HG03039 (cell line): ENCODE measurements around the gene DKK3.
A peak's percentile ranks its signal among the peaks of the same experiment; 100 is the strongest.

Source experiments
- ATAC-seq: cut with Tn5 transposase; IDR thresholded peaks from one replicate; pipeline ENCODE4 v1.9.1; 2021; ENCODE audit warnings: mild to moderate bottlenecking, moderate library complexity; ENCODE audit not compliant: unreplicated experiment

The DKK3 gene

DNA sequence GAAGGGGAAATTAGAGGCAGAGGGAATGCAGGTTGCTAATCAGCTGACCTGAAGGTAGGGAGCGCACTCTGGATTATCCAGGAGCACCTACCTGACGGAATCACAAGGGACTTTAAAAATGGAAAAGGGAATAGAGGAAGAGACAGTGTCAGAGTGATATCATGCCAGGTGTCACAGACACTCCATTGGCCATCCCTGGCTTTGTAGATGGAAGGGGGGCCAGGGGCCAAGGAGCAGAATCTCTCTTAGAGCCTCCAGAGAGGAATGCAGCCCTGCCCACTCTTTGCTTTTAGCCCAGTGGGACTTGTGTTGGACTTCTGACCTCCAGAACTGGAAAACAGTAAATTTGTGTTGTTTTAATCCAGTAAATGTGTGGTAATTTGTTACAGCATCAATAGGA, 37.9 kb downstream of the DKK3 start:
- no peak for ATAC-seq

DNA sequence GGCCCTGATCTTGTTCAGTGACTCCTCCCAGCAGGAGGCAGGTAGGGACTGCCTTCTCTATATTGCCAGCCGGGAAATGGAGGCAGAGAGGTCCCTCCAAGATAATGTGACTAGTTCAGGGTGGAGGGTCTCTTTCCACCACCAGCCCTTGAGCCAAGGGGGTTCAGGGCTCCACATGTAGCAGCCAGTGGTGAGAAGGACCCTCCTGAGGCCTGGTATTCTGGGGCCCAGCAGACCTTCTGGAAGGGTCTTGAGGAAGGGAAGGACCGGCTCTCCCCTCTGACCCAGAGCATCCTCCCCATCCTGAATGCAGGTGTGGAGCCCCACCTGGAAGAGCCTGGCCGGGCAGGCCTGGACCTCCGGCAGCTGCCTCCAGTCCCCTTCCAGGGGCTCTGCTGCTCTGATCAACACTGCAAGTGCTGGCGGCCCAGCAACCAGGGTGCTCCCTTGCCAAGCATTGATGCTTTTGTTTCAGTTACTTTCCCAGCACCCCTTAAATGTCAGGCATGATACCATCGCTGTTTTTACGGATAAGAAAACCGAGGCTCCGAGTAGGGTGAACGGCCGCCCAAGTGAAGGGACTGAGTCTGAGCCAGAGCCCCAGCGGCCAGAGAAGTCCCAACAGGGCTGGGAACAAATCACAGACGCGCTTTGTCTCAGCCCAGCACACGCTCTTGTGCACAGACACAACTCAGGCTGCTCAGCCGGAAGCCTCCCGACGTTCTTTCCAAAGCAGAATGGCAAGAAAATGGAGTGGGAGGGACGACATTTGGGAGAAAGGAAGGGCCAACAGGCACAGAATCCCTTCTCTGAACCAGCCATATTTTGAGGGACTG, 38.8 kb downstream of the DKK3 start:
- ATAC-seq, result no peak

DNA sequence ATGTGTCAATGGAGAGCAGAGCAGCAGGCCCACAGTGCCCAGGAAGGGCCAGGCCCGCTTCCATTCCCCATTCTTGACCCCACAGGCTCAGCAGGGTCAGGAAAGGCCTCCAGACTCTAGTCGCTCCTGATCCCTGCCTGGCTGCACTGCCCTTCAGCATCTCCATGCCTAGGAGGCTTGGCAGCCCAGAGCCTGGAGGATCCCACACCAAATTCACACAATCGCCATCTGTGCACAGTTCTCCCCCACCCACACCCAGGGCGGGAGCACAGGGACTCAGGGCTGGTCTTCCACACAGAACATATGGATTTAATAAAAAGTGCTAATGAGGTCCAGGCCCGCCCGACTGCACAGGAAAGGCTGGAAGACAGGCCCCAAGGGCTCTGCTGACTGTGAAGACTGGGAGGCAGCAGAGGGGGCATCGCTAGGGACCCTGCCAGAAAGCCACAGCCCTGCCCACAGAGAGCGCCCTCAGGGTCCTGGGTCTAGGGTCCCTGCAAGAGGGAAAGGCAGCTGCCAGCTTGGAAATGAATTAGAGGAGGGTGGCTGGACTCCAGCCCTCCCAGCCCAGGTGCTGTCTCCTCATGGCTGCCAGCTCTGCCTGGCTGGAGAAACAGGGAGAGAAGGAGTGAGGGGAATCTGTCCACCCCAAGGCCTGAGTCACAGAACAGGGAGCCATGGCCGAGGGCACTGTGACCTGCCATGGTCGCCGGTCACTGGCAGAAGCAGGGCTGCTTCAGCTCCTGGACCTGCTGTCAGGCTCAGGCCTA, 39.7 kb downstream of the DKK3 start:
- no peak for ATAC-seq

DNA sequence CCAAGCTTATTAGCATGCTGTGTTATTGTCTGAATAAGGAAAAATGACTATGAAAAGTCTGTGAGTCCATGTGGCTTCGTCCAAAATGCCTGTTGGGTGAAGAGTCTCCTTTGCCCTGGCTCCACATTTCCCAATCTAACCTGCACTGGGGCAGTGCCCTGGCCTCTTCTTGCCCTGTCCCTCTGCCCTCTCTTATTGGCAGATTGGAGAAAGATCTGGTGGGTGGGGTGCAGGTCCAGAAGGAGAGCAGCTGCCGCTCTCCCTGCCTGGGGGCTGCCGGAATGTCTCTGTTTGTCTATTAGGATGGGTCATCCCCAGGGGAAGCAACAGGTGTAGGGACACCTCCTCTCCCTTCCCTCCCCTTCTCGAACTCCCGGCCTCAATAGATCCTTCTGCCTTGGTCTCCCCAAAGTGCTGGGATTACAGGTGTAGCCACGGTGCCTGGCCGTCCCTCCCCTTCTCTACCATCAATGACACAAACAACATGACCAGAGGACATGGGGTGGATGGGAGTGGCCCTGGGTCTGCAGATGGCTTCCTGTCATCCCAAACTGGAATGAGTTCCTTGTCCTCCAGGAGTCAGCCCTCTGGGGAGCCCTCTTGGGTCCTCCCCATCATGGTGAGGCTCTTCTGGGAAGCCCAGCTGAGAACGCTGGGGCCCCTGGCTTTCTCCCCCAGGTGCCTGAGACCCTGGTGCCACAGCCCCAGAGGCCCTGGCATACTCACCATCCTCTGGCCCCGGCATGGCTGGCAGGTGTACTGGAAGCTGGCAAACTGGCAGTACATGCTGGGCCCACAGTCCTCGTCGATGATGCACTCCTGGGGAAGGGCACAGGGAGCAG, 40.5 kb downstream of the DKK3 start:
- no peak for ATAC-seq

DNA sequence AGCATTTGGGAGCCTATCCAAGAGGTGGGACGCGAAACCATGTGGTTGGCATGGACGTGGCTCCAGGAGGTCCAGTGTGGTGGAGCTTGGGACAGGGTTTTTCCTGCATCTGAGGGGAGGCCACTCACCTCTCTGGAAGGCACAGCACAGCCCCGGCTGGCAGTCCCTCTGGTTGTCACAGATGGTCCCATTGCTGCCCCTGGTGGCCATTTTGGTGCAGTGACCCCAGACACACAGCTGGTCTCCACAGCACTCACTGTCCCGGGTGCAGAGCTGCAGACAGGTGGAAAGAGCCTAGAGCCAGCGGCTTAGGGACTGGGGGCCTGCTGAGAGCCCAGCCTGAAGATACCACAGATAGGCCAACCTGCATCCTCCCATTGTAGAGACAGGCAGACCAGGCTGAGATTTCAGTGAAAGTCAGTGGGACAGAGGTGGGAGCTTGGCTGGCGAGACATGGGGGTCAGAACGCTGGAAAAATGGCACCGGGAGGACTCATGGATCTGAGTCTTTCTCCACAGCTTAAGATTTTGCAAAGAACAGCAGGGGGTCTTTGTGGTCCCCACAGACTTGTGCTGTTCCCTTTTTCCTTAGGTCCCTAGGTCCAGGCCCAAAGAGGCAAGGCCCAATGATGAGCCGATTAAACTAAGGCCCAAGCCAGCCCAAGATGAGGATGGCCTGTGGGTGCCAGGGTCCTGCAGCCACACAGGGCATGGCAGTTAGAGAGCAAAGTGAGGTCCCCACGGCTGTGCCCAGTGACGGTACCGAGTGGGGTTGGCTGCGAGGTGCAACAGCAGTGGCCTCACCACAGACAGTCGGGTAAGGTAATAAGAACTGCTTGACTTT, 41.4 kb downstream of the DKK3 start:
- peak; percentile 83 for ATAC-seq

DNA sequence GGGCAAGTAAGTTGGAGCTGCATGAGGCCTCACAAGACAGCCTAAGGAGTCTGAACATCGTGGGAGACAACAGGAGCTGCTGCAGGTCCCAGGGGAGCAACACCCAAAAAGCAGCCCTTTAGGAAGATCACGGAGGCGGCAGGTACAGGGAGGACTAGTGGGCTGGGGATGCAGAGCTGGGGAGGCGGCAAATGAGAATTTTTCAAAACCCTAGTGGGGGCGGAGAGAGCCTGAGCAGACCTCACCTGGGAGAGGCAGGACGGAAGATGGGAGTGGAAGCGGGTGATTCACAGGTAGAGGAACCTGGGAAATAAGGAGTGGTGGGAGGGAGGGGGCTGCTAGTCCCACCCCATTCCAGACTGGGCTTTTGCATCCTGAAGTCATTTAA, 42.1 kb downstream of the DKK3 start:
- no peak for ATAC-seq

DNA sequence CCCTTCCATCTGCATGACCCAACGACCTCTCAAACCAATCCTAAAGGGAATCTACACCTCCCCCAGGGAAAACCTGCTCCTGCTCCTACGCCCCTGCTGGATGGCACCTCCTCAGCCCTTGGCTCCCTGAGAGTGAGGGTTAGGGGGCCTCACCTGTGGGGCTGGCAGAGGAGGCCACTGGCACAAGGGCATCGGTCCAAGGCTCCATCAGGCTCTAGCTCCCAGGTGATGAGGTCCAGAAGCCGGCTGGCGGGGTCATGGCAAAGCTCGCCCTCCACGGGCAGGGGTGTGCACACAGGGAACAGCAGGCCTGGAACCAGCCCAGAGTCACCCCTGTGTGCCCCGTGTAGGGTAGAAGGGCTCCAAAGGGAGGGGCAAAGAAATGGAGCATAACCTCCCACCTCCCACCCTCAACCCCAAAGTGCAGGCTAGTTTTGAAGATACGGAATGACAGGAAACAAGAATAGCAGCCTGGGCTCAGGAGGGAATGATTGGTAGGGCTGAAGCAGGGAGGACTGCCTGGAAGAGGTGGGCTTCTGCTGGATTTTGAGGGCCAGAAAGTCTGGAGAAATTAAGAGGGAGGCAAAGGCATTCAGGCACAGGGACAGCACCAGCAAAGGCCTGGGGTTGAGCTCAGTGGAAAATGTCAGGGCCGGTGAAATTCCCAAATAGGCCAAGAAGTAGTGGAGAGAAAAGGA, 42.6 kb downstream of the DKK3 start:
- no peak for ATAC-seq

DNA sequence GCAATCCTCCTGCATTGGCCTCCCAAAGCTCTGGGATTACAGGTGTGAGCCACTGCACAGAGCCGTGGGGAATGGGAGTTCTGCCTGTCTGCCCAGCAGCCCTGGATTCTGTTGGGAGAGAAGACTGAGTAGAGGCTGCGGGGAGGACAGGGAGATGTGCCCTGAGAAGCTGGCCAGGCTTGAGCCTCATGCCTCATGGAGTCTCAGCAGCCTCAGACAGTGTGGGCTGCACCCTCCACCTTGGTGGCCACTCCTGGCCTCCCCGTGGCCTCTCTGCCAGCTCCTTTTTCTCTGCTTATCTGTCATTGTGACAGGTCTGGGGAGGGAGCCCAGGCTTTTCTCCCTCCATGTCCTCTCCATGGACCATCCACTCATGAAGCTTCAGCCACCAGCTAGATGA, 43.2 kb downstream of the DKK3 start:
- ATAC-seq, result no peak

DNA sequence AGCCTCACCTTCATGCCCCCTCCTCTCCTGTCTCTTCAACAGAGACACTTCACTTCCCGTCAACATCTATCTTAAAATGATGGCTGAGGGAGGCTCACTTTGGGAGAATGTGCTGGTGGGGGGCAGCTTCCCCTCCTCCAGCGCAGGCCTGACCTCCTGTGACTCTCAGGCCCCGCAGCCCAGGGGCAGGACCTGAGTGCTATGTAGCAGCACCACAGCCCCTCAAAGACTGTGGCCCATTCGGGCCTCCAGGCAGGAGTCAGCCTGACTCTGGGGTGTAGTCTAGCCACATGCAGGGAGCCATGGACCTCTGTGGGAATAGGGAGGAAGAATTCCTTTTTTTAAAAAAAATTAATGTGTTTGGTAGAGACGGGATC, 43.7 kb downstream of the DKK3 start:
- no peak for ATAC-seq

DNA sequence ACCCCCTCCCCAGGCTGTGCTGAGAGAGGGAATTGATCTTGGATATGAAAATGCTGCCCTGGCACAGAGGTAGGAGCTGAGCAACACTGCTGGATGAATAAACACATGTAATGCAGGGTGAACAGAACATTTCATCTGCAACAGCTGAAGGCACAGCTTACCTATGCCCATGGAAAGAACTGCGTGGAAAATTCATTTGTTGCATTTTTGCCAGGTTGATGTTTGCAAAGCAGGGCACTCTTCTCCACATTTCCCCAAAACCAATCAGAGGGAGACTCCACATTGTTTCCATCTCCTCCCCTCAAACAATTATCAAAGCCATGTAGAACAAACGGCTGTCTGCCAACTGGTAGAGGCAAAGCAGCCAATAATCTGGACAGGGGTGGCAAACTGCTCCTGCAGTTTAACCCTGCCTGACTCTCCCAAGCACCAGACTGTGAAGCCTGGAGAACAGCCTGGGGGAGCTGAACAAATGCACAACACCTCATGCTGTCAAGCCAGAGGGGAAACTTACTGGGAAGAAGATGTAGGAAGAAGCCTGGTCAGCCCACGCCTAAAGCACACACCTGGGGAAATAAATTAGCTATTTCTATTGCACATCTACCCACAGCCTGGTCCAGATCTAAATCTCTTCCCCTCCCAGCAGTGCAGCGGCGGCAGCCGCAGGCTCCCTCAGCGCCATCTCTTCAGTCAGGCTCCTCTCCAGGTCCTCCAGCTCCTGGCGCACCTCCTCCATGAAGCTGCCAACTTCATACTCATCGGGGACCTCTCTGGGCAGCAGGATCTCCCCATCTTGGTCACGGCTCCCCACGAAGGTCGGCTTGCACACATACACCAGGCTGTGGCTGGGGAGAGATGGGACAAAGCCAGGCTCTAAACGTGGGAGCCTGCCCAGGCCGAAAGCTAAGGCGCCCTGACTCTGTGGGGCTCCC, 44.3 kb downstream of the DKK3 start:
- ATAC-seq, result no peak

DNA sequence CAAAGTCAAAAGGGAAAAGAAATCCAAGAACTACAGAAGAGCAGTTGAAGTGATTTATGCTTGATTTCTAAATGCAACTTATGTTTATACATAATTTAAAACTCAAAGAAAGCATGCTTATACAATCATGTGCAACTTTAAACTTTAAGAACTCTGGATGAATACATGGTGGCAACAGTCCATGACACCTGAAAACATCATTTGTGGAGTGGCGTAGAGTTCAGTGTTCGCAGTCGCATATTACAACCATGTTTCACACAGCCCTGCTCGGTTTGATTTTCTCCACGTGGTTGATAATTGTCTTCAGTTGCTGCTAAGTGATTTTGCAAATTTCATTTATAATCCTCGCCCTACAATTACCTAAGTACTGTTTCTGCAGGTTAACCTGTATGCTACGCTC, 45.4 kb downstream of the DKK3 start:
- no peak for ATAC-seq

DNA sequence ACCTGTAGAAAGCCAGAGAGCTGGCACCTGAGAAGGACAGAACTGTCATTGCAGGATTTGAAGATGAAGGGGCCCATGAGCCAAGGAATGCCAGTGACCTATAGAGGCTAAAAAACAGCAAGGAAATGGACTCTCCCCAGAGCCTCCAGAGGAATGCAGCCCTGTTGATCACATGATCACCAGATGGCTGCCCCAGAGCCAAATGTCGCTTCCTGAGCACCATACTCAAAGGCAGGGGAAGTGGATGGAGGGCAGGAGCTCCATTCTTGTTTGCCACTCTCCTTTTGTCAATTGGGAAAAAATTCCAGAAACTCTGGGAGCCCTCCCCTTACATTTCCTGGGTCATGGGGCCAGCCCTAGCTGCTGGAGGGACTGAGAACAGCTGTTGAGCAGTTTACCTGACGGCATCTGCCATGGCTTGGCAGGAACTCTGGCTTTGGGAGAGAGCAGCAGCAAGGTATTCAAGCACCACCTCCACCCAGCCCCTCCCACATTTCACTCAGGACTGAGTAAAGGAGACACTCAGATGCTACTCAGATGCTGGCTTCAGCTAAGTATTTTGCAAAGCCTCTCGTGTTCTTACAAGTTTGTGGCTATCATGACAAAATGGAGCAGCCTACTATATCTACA, 46.9 kb downstream of the DKK3 start:
- no peak for ATAC-seq

DNA sequence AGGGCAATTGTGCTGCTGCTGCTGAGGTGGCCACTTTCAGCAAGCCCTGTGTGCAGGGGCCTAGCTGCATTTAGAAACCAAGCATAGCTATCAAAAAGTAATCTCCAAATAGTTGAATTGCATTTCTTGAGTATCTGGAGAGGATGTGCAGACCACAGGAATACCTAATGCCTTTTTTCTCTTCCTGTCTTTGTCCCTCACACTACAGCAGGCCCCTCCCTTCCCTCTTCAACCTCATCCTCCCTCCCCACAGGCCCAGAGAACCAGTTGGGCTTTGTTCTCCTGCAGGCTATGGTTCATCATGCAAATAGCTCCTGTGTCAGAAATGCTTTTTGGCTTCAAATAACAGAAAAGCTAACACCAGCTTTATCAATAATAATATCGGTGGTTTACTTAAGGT, 47.7 kb downstream of the DKK3 start:
- ATAC-seq, result no peak

DNA sequence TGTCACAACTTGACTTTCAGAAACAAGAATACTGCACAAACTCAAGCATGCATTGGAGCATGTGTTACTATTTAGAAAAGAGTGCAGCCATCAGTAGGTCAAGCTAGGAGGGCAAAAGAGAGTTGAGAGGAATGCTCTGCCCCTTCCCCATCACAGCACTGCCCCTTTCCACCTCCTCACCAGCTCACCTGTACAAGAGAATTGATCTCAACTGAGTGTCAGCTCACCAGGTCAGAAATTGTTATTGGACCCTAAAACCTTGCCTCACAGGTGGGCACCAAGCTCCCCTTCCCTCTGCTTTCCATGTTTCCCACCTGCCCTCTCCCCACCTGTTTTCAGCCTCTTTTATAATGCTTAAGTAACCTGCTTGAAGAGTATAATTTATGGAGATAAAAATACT, 48.8 kb downstream of the DKK3 start:
- no peak for ATAC-seq

DNA sequence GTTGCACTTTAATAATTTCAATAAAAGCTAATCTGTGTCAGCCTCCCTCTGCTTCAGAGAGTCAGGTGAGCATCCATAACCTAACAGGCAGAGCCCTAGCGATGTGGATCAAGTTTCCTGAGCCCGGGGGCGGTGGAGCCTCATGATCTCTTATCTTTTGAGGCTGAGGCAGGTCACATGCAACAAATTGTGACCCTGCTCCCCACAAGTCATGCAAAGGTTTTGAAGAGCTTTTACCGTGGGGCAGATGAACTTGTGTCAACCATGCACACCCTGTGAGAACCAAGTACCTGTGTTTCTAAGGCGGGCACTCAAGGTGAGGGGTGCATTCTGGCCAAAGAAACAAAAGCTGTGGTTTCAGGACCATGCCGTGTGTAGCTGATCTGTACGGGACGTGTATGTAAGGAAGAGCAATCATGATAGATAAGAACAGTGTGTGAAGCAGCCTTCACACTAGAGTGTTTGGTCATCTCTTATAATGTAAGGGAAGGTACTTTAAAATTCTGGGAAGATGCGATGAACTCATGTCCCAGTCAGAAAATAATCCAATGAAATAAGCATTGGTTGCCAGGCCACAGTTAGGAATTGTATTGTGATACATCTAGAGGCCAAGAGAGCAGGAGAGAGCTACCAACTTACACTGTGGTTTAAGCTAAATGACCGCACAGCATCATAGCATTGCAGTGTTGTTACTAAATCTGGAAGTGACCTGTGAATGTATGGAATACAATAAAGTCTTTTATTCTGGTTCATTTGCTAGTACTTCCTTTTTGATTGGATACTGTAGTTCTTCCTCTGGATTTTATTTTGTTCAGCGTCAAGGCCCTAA, 49.8 kb downstream of the DKK3 start:
- ATAC-seq, result no peak

DNA sequence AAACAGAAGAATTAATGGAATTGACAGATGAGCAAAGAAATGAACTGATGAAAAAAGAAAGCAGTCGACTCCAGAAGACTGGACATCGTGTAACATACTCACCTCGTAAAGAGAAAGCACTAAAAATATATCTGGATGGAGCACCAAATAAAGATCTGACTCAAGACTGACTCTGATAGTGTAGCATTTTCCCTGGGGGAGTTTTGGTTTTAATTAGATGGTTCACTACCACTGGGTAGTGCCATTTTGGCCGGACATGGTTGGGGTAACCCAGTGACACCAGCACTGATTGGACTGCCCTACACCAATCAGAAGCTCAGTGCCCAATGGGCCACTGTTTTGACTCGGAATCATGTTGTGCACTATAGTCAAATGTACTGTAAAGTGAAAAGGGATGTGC, 52.4 kb downstream of the DKK3 start:
- no peak for ATAC-seq

DNA sequence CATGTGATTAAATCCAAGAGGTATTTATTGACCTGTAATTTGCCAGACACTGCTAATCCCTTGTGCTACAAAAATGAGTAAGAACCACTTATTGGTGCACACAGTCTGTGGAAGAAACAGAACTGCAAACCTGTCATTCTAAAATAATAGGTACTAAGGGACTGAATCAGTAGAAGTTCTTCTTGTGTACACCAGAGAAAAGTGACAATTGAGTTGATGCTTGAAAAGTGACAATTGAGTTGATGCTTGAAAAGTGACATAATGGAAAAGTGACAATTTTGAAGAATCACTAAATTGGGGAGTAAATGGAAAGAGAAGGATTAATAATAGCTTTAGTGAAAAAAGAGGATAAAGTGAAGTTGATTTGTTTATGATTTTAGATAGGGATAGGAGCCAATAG, 56.4 kb downstream of the DKK3 start:
- ATAC-seq, result no peak

DNA sequence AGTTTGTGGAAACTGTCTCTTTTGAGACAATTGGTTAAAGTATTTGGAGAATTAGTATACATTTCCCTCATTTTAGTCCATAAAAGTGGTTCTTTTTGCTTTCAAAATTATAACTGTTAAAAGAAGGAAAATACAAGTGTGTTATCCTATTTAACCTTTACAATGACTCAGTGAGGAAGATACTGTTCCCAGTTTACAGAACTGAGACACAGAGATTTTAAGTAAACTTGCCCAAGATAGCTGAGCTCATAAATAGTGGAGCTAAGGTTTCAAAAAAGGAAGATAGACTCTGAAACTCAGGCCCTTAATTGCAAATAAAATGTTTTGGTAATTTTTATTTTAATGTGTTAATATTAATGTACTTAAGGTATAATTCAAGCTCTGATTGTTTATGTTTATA, 58.9 kb downstream of the DKK3 start:
- ATAC-seq, result no peak
